Left lung (tissue), 10 donors: Measurements from ENCODE around the gene CFAP91. TPM values are rescaled to one million over a fixed set of nuclear protein-coding genes. Genes with fewer than 3 reads are reported as not detected.

Experiments
- ATAC-seq: fragments of 200-7000 bp; cut with Tn5 transposase; one replicate; pipeline ENCODE4 v1.9.1; 2020; ENCODE audit warnings: moderate library complexity
- DNase-seq, 4 donors: peaks; one replicate each; pipeline ENCODE4 v3.0.0-alpha.2; 2013 to 2020
- H3K27ac ChIP-seq, 2 donors: fragments of 200-600 bp; sonication (generic) in 1 of 2; one replicate each; pipeline versions ENCODE4 v1.5.0 to v1.8.0; 2020 to 2021
- H3K27me3 ChIP-seq, 2 donors: fragments of 200-600 bp; sonication (generic) in 1 of 2; one replicate each; pipeline versions ENCODE4 v1.5.0 to v1.8.0; 2020 to 2021
- H3K36me3 ChIP-seq, 2 donors: fragments of 200-600 bp; sonication (generic) in 1 of 2; one replicate each; pipeline versions ENCODE4 v1.5.0 to v1.8.0; 2020 to 2021
- H3K4me1 ChIP-seq, 2 donors: fragments of 200-600 bp; one replicate each; pipeline ENCODE4 v1.8.0; 2021
- H3K4me3 ChIP-seq, 2 donors: fragments of 200-600 bp; sonication (generic) in 1 of 2; one replicate each; pipeline versions ENCODE4 v1.5.0 to v1.8.0; 2020 to 2021; ENCODE audit warnings: mild to moderate bottlenecking in 1 of 2
- H3K9me3 ChIP-seq, 2 donors: fragments of 200-600 bp; sonication (generic) in 1 of 2; one replicate each; pipeline versions ENCODE4 v1.5.0 to v1.8.0; 2020 to 2021
- intact Hi-C, 2 donors: fragments of 100-400 bp; cut with DNase I; formaldehyde crosslinking; loops; one replicate each; pipeline versions ENCODE4 v1.11.2 to v1.14.2; 2022
- polyA plus RNA-seq, 6 donors: library from polyadenylated mRNA; unstranded; fragments of 120-200 nt; gene quantifications; one replicate each; pipeline ENCODE4 v1.2.1, GENCODE V29; 2013; ENCODE audit not compliant: insufficient read length in 6 of 6
- total RNA-seq, 2 donors: library from RNA; stranded (reverse); fragmentation: NEBNext Ultra II Directional; extraction: Animal tissue kit (Norgen Biotek cat#: 25700); gene quantifications; one replicate each; pipeline ENCODE4 v1.2.1, GENCODE V29; 2021
- TF ChIP-seq, protein P1 (sequence below), 2 donors: fragments of 200-600 bp; sonication (generic) in 1 of 2; IDR thresholded peaks; one replicate each; pipeline versions ENCODE4 v1.5.0 to v1.8.0; 2021; ENCODE audit warnings: antibody characterized with exemption in 2 of 2
- donor health status: DM: no; HTN: yes; CAD: no.
- donor health status: DM: no; HTN: no; CAD: no.

Gene CFAP91
- total and polyA plus RNA-seq, 8 donors, result 1.1 to 12.9 (median 7.7) TPM

DNA sequence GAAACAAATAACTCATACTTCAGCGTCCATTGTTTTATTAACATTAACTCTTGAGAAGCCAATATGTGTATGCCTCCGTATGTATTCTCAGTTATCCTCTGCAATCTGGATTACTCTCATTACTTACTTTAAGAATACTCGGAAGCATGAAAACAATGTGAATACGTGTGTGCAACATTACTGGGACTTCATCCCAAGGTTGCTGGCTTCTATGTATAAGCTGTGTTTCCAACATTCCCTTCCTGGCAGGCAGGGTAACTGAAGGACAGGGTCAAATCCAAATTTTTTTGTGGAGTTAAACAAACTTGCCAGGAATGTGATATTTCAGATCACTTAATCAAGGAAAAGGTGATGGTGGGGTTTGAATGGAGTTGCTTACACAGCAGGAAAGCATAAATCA lies 44.5 kb downstream of the CFAP91 start:
- Histone ChIP-seq H3K27me3 (no peaks in the 10 kb centered on the region), H3K9me3 (no peaks in the 10 kb centered on the region), H3K27ac (no peak overlapping the region), H3K36me3 (no peaks in the 10 kb centered on the region), H3K4me3 (no peak overlapping the region), H3K4me1 (no peaks in the 10 kb centered on the region)
- no peak for DNase-seq
- TF ChIP-seq, protein P1, sequence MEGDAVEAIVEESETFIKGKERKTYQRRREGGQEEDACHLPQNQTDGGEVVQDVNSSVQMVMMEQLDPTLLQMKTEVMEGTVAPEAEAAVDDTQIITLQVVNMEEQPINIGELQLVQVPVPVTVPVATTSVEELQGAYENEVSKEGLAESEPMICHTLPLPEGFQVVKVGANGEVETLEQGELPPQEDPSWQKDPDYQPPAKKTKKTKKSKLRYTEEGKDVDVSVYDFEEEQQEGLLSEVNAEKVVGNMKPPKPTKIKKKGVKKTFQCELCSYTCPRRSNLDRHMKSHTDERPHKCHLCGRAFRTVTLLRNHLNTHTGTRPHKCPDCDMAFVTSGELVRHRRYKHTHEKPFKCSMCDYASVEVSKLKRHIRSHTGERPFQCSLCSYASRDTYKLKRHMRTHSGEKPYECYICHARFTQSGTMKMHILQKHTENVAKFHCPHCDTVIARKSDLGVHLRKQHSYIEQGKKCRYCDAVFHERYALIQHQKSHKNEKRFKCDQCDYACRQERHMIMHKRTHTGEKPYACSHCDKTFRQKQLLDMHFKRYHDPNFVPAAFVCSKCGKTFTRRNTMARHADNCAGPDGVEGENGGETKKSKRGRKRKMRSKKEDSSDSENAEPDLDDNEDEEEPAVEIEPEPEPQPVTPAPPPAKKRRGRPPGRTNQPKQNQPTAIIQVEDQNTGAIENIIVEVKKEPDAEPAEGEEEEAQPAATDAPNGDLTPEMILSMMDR (IDR thresholded peaks at IDR 0.05), result no peak
- ATAC-seq, result no peak
- intact Hi-C loops, result no loop called here

DNA sequence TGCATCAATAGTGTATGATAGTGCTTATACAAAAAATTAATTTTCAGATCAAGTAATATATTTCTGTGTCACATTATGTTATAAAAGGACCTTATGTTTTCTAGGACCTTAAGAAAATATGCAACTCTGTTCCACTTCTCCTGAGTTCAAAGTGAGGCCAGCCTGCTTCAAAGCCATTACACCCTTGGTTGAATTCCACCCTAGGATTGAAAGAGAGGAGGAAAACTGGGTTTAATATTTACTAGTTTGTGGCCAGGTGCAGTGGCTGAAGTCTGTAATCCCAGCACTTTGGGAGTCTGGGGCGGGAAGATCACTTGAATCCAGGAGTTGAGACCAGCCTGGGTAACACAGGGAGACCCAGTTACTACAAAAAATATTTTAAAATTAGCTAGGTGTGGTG lies 46.2 kb downstream of the CFAP91 start:
- Histone ChIP-seq H3K27ac (no peak overlapping the region), H3K4me1 (no peaks in the 10 kb centered on the region), H3K9me3 (peaks cover 0 to 7% of the 10 kb centered on the region in 2 donors), H3K4me3 (no peak overlapping the region), H3K36me3 (no peaks in the 10 kb centered on the region), H3K27me3 (no peaks in the 10 kb centered on the region)
- ATAC-seq, result no peak
- TF ChIP-seq, protein P1 (IDR thresholded peaks at IDR 0.05), result no peak
- DNase-seq, result no peak
- intact Hi-C loops, result no loop called here

DNA sequence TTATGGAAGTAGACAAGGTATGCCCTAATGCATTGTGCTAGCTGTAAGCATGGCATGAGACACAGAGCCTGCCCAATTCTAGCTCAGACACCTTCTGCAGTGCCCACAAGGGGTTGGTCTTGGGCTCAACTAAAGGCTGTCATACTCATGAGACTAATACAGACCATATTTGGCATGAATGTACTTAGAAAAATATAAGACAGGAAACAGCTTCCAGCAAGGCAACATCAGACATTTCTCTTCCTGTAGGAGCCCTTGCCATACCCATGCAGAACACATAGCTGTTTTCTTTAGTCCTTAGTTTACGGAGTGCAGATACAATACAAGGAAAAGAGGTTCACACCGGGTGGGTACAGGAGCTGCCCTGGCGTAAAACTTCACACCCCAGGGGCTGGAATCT lies 48.6 kb downstream of the CFAP91 start:
- no peak overlapping the region for H3K27ac ChIP-seq
- DNase-seq (no peak), ATAC-seq (no peak)
- peaks cover 0 to 11% of the 10 kb centered on the region in 2 donors for H3K9me3 ChIP-seq
- no peaks in the 10 kb centered on the region for H3K4me1 ChIP-seq
- no peak overlapping the region for H3K4me3 ChIP-seq
- no peaks in the 10 kb centered on the region for H3K36me3 ChIP-seq
- H3K27me3 ChIP-seq, result no peaks in the 10 kb centered on the region
- TF ChIP-seq, protein P1 (IDR thresholded peaks at IDR 0.05), result no peak
- intact Hi-C loops, result no loop called here

Other genes with a start within 250 kb of the CFAP91 start
- gene TMEM39A, start 239.4 kb upstream of the CFAP91 start, total RNA-seq, result 10 to 100 TPM; 56.6 to 65.0 TPM
- 10 to 100 TPM; 62.0 to 78.5 (median 70.0) TPM for gene TMEM39A, start 239.4 kb upstream of the CFAP91 start, polyA plus RNA-seq
- 10 to 100 TPM; 15.3 to 21.7 TPM for gene POGLUT1, start 234.1 kb upstream of the CFAP91 start, total RNA-seq
- 10 to 100 TPM; 26.4 to 34.0 (median 31.8) TPM for gene POGLUT1, start 234.1 kb upstream of the CFAP91 start, polyA plus RNA-seq
- 100 to 1,000 TPM; 107 to 113 TPM for gene TIMMDC1, start 204.5 kb upstream of the CFAP91 start, total RNA-seq
- gene TIMMDC1, start 204.5 kb upstream of the CFAP91 start, polyA plus RNA-seq, result 10 to 100 TPM; 87.5 to 93.0 (median 90.9) TPM
- gene CD80, start 143.4 kb upstream of the CFAP91 start, total RNA-seq, result 1 to 10 TPM; 3.7 to 5.4 TPM
- 1 to 10 TPM; 2.3 to 3.2 (median 2.5) TPM for gene CD80, start 143.4 kb upstream of the CFAP91 start, polyA plus RNA-seq
- 10 to 100 TPM; 18.7 to 24.0 TPM for gene ADPRH, start 123.5 kb upstream of the CFAP91 start, total RNA-seq
- gene ADPRH, start 123.5 kb upstream of the CFAP91 start, polyA plus RNA-seq, result 10 to 100 TPM in 4 of 6 donors, 1 to 10 TPM in 2; 9.5 to 13.3 (median 12.6) TPM
- 10 to 100 TPM; 10.6 to 14.5 TPM for gene PLA1A, start 105.1 kb upstream of the CFAP91 start, total RNA-seq
- 1 to 10 TPM in 2 of 6 donors, under 1 TPM in 4; 0.70 to 1.4 (median 0.94) TPM for gene PLA1A, start 105.1 kb upstream of the CFAP91 start, polyA plus RNA-seq
- gene POPDC2, start 42.4 kb upstream of the CFAP91 start, total RNA-seq, result 1 to 10 TPM; 1.3 to 3.4 TPM
- gene POPDC2, start 42.4 kb upstream of the CFAP91 start, polyA plus RNA-seq, result 1 to 10 TPM; 4.2 to 6.6 (median 5.1) TPM
- gene COX17, start 25.6 kb upstream of the CFAP91 start, total RNA-seq, result 10 to 100 TPM; 46.2 to 49.6 TPM
- 10 to 100 TPM; 23.6 to 38.8 (median 28.5) TPM for gene COX17, start 25.6 kb upstream of the CFAP91 start, polyA plus RNA-seq
- under 1 TPM; 0.12 to 0.26 TPM for gene NR1I2, start 79.1 kb downstream of the CFAP91 start, total RNA-seq
- under 1 TPM; 0.38 to 0.91 (median 0.55) TPM for gene NR1I2, start 79.1 kb downstream of the CFAP91 start, polyA plus RNA-seq